Heart left ventricle (tissue), 16 donors: ENCODE results near the gene ASTN2. TPM values are rescaled to one million over a fixed set of nuclear protein-coding genes. Genes with fewer than 3 reads are reported as not detected.

ENCODE experiments used
- ATAC-seq, 4 donors: fragments of 200-7000 bp; cut with Tn5 transposase; one replicate each; pipeline ENCODE4 v1.9.1; 2020 to 2022; ENCODE audit warnings: moderate library complexity in 4 of 4, mild to moderate bottlenecking in 3 of 4, moderate number of reproducible peaks in 1 of 4
- DNase-seq, 5 donors: peaks; one replicate each; pipeline ENCODE4 v3.0.0-alpha.2; 2020
- H3K27ac ChIP-seq, 12 donors: fragments of 200-600 bp; sonication (generic) in 4 of 12; one replicate each; pipeline versions ENCODE4 v1.5.0 to v1.8.0; 2016 to 2022; ENCODE audit warnings: mild to moderate bottlenecking in 2 of 12
- H3K27me3 ChIP-seq, 9 donors: fragments of 200-600 bp; sonication (generic) in 2 of 9; one replicate each; pipeline versions ENCODE4 v1.5.1 to v1.8.0; 2016 to 2022; ENCODE audit warnings: mild to moderate bottlenecking in 3 of 9
- H3K36me3 ChIP-seq, 9 donors: fragments of 200-600 bp; sonication (generic) in 2 of 9; one replicate each; pipeline versions ENCODE4 v1.5.0 to v1.8.0; 2018 to 2022; ENCODE audit warnings: mild to moderate bottlenecking in 2 of 9
- H3K4me1 ChIP-seq, 12 donors: fragments of 200-600 bp; sonication (generic) in 4 of 12; one replicate each; pipeline versions ENCODE4 v1.5.0 to v1.8.0; 2016 to 2022; ENCODE audit warnings: mild to moderate bottlenecking in 3 of 12
- H3K4me3 ChIP-seq, 12 donors: fragments of 200-600 bp; sonication (generic) in 4 of 12; one replicate each; pipeline versions ENCODE4 v1.5.0 to v1.8.0; 2017 to 2022; ENCODE audit warnings: mild to moderate bottlenecking in 9 of 12, moderate library complexity in 4 of 12
- H3K9me3 ChIP-seq, 12 donors: fragments of 200-600 bp; sonication (generic) in 4 of 12; one replicate each; pipeline versions ENCODE4 v1.5.0 to v1.8.0; 2016 to 2022; ENCODE audit warnings: mild to moderate bottlenecking in 1 of 12
- CTCF ChIP-seq, 12 donors: fragments of 200-600 bp; sonication (generic) in 4 of 12; IDR thresholded peaks; one replicate each; pipeline versions ENCODE4 v1.5.0 to v1.8.0; 2018 to 2022; ENCODE audit warnings: antibody characterized with exemption in 12 of 12, mild to moderate bottlenecking in 5 of 12
- POLR2A ChIP-seq, 2 donors: fragments of 450-650 bp; IDR thresholded peaks; one replicate each; pipeline ENCODE4 v1.6.1; 2017; ENCODE audit warnings: antibody characterized with exemption in 2 of 2, mild to moderate bottlenecking in 2 of 2, moderate library complexity in 2 of 2
- WGBS, 4 donors: extraction: QIAGEN DNeasy Blood & Tissue Kit in 2 of 4; methylation state at CpG; one replicate each; pipeline versions ENCODE4 v1.1.5 to v1.1.7; 2013 to 2018; 5-methylcytosine and 5-hydroxymethylcytosine counted together
- intact Hi-C, 10 donors: fragments of 100-400 bp; cut with DNase I; formaldehyde crosslinking; loops; one replicate each; pipeline versions ENCODE4 v1.11.1 to v1.14.2; 2022
- polyA plus RNA-seq, 2 donors: library from polyadenylated mRNA; stranded (reverse); fragments of 200-250 nt; gene quantifications; one replicate each; pipeline ENCODE4 v1.2.3, GENCODE V29; 2013
- total RNA-seq, 9 donors: library from RNA; depleted of rRNA in 2 of 9; stranded (reverse); fragments of >200 nt in 2 of 9; fragmentation: NEBNext Ultra II Directional in 3 of 9; extraction: Animal tissue kit (Norgen Biotek cat#: 25700) in 3 of 9; gene quantifications; one replicate each; pipeline versions ENCODE4 v1.1.0 to v1.2.4, GENCODE V29; 2016 to 2023
- donor health status: ischemic (EF 13 %, LVEDD 7.1; RV severe dilation, severe dysfunction).
- donor health status: healthy with polysubstance abuse.
- donor health status: DM: no; HTN: yes; CAD: no.
- donor health status: DM: no; HTN: no; CAD: no.
- donor health status: ischemic (EF 25% LVEDD 6.9; RV normal size, moderate dysfunction).
- donor health status: ischemic (EF 25% LVEDD 5.7; RV mildly dilated, moderate dysfunction).
- donor health status: healthy.
- donor health status: DM: yes; HTN: yes; CAD: no.
- donor health status: ischemic (EF 35%, LVEDD 5.7; RV mildly dilated, moderate dysfunction).
- donor health status: nonischemic (EF 11% LVEDD 7.7; RV severe dilation, severe dysfunction).
- donor health status: DM: yes; HTN: yes; CAD: no.
- donor health status: PGD.
- donor health status: ischemic (EF 29% LVEDD 5.4; RV normal size, mild dysfunction).
- donor health status: nonischemic (EF 23%, LVEDD 6.1; RV moderate dilation, normal function).

The ASTN2 gene
- total and polyA plus RNA-seq, 11 donors, result 2.5 to 6.0 (median 3.5) TPM

GRCh38 chr9:116795821-116796220 lies 619.0 kb downstream of the ASTN2 start:
- H3K9me3 ChIP-seq, result no peaks in the 10 kb centered on the region
- DNase-seq (no peak), ATAC-seq (no peak)
- no peaks in the 10 kb centered on the region for H3K27me3 ChIP-seq
- WGBS, 4 donors, result 29 to 41% (median 35%) methylated on average over 2 of the region's 2 CpGs
- no peak for TF ChIP-seq POLR2A (IDR thresholded peaks at IDR 0.05)
- no peak for TF ChIP-seq CTCF (IDR thresholded peaks at IDR 0.05)
- no peaks in the 10 kb centered on the region for H3K36me3 ChIP-seq
- no peak overlapping the region for H3K27ac ChIP-seq
- intact Hi-C loops, result loop anchor here in 1 of 10 donors (5.0 kb wide), 1 partner anchor 51 kb away; no protein-coding TSS in a partner anchor
- H3K4me3 ChIP-seq, result no peak overlapping the region
- peaks cover 0 to 2% (median 0%) of the 10 kb centered on the region in 12 donors for H3K4me1 ChIP-seq

- TF ChIP-seq POLR2A (IDR thresholded peaks at IDR 0.05) (no peak), CTCF (IDR thresholded peaks at IDR 0.05) (no peak)
- Histone ChIP-seq H3K27me3 (no peaks in the 10 kb centered on the region), H3K4me3 (no peak overlapping the region), H3K4me1 (peaks cover 0 to 2% (median 0%) of the 10 kb centered on the region in 12 donors), H3K36me3 (no peaks in the 10 kb centered on the region), H3K9me3 (no peaks in the 10 kb centered on the region), H3K27ac (no peak overlapping the region)
- intact Hi-C loops, result no loop called here
- ATAC-seq (no peak), DNase-seq (no peak)
- 68 to 78% (median 72%) methylated on average over 6 of the region's 6 CpGs for WGBS, 4 donors
Observed at GRCh38 chr9:116792271-116792670, 622.6 kb downstream of the ASTN2 start.

- ATAC-seq, result no peak
- 33 to 70% (median 36%) methylated on average over 1 of the region's 1 CpG for WGBS, 4 donors
- H3K27me3 ChIP-seq, result no peaks in the 10 kb centered on the region
- intact Hi-C loops, result no loop called here
- H3K36me3 ChIP-seq, result no peaks in the 10 kb centered on the region
- peaks cover 0 to 2% (median 0%) of the 10 kb centered on the region in 12 donors for H3K4me1 ChIP-seq
- no peak overlapping the region for H3K4me3 ChIP-seq
- no peak for TF ChIP-seq CTCF (IDR thresholded peaks at IDR 0.05)
- TF ChIP-seq POLR2A (IDR thresholded peaks at IDR 0.05), result no peak
- no peak overlapping the region for H3K27ac ChIP-seq
- DNase-seq, result no peak
- H3K9me3 ChIP-seq, result no peaks in the 10 kb centered on the region
Observed at GRCh38 chr9:116791326-116791725, 623.5 kb downstream of the ASTN2 start.

GRCh38 chr9:116789081-116789480 lies 625.8 kb downstream of the ASTN2 start:
- Histone ChIP-seq H3K4me1 (peaks cover 0 to 2% (median 0%) of the 10 kb centered on the region in 12 donors), H3K27ac (no peak overlapping the region), H3K9me3 (no peaks in the 10 kb centered on the region), H3K36me3 (no peaks in the 10 kb centered on the region), H3K4me3 (no peak overlapping the region), H3K27me3 (peaks cover 0 to 2% (median 0%) of the 10 kb centered on the region in 9 donors)
- no peak for DNase-seq
- TF ChIP-seq POLR2A (IDR thresholded peaks at IDR 0.05), result no peak
- no peak for TF ChIP-seq CTCF (IDR thresholded peaks at IDR 0.05)
- no peak for ATAC-seq
- intact Hi-C loops, result no loop called here
- WGBS, 4 donors, result 41 to 62% (median 51%) methylated on average over 3 of the region's 3 CpGs
